Left forelimb (tissue), 1 donor: ENCODE measurements around the gene PTPRN.
"Not testable (repeated sequence)": the region's sequence is repeated elsewhere in the genome, so short reads cannot be mapped to it uniquely, and the experiment has no call there.

Experiments
- DNase-seq: peaks from one replicate; pipeline ENCODE4 v3.0.0-alpha.2; 2018; ENCODE audit warnings: low spot score

Gene PTPRN

DNA sequence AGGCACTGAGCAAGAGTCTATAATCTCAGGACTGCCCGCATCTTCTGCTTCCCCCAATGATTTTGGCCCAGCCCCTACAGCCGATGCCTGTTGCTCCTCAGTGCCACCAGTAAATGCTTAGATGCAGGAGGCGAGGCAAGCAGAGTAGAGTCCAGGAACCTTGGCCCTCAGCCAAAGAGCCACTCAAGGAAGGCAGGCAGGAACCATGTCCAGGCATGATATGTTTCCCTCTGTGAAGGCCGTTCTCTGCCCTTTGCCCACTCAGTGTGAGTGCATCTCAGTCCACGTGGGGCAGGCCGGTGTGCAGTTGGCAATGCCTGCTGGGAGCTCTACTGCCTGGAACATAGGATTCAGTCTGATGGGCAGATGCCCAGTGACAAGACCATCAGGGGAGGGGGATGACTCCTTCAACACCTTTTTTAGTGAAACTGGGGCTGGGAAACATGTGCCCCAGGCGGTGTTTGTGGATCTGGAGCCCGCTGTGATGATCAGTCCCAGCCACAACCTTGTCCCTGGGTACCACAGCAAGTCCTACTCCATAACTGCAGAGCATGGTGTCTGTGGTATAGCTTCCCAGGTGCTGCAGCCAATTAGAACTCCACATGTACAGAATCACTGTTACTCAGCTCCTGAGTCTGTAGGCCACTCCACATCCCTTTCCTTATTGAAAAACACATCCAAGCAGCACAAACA is 39.7 kb downstream of the PTPRN start:
- no peak for DNase-seq

DNA sequence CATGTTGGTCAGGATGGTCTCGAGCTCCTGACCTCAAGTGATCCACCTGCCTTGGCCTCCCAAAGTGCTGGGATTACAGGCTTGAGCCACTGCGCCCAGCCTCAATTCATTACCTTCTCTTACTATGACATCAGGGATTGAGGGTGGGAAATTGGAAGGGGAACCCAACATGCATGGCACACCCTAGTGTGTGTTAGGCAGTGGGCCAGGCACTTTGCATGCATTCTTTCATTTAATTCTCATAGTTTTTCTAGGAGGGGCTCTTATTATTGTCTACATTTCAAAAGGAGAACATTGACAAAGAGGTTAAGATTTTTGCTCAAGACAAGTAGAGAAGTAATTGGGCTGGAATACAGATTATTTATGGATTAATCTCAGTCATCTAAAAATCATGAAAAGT is 40.9 kb downstream of the PTPRN start:
- no peak for DNase-seq

DNA sequence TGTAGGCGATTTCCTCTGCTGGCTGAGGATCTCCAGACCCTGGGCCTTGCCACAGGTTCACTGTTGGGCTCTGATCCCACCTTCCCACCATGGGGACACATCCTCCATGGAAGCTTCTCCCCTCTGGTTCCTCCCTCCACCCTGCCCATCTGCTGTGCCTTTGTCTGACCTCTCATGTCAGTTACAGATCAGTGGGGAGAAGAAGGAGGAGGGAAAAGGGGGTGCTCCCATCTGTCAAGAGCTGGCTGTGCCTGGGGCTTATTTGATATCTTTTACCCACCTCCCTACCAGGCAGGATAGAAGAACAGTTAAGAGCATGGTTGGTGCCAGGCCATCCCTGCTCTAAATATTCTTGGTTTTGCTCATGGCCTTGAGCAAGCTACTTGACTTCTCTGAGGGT is 42.3 kb downstream of the PTPRN start:
- no peak for DNase-seq

DNA sequence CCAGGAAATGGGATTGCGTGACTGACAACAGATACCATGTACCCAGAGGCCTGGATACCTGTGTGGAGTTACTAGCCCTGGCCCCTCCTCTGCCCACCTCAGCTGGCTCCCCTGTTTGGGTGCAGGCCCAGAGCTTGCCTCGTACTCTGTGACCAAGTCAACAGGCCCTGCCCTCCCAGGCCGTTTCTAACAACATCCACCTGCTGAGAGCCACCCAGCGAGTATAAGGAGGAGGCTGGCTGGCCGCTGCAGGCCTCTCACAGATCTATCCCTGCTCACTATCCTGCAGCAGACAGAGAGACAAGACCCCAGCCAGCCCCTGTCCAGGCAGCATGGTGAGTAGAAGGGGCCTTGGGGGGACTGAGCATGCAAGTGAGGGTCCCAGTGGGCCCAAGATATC is 43.0 kb downstream of the PTPRN start:
- no peak for DNase-seq

DNA sequence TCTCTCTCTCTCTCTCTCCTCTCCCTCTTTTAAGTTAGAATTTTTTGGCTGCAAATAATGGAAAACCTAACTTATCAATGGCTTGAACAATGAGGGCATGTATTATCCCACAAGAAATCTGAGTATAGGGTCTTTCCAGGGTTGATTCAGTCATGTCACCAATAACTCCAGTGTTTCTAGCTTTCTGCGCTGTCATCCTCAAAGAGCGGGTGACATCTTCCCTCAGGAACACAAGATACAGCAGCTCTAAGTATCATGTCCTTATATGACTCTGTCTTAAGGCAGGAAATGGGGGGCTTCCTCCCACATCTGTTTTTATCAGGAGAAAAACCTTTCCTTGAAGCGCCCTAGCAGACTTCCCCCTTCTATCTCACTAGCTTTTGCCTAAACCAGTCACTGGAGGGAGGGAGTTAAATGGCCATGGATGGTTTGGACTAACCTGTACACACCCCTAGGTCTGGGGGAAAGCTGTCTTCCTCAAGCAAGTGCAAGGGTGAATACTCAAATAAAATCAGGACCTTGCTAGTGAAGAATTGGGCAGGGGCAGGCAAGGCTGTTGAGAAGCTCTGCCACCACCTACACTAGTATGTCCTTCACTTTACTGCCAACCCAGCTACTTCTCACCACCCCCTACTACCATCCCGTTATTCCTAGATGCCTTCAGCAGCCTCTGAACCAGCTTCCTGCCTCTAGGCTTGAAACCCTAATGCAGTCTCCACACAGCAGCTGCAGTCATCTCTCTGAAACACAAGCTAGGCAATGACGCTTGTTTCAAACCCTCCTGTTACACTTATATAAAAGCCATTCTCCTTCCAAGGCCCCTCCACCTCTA is 48.0 kb downstream of the PTPRN start:
- no peak for DNase-seq

GRCh38 chr2:219258942-219259341 is 50.3 kb downstream of the PTPRN start:
- DNase-seq, result not testable (repeated sequence)

GRCh38 chr2:219254590-219255201 is 54.5 kb downstream of the PTPRN start:
- no peak for DNase-seq

GRCh38 chr2:219253753-219254589 is 55.2 kb downstream of the PTPRN start, which contains the start of gene TUBA4A:
Gene TUBA4A (minus strand): TSS chr2:219253918. CDS start chr2:219253858, 60 bp downstream.
- no peak for DNase-seq

- DNase-seq, result no peak
Measured at GRCh38 chr2:219252900-219253752, 56.1 kb downstream of the PTPRN start, which contains the start of gene TUBA4B. Gene TUBA4B (plus strand): TSS chr2:219253243. CDS start chr2:219253408, 165 bp downstream.

DNA sequence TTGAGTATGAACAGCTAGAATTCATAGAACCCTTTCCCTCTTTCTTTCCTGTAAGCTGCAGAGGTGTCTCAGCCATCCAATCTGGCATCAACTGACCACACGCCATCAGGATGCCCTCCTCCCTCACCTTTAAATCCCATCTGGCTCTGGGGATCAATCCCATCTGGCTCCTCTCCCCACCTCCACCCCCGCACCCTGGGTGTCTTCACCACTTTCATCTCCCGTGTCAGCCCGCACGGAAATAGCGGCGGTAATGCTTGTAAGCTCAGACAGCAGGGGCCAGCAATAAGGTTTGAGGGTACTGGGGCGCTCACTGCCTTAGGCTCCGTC is 56.7 kb downstream of the PTPRN start:
- no peak for DNase-seq

- DNase-seq, result no peak
Measured at GRCh38 chr2:219252084-219252483, 57.1 kb downstream of the PTPRN start.

DNA sequence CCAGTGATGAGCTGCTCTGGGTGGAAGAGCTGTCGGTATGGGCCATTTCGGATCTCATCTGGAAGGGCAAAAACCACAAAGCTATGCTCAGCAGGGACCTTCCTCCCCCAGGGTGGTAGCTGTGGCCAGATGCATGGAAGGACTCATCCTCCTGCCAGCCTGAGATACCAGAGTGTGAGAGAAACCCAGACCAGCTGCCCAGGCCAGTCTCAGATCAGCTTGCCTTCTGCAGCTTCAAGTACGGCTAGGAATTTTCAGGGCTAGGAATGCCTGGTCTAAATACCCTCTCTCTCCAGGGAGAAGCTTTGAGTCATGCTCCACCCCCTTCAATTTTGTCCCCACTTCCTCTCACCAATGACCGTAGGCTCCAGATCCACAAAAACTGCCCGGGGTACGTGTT is 57.5 kb downstream of the PTPRN start:
- DNase-seq, result no peak

DNA sequence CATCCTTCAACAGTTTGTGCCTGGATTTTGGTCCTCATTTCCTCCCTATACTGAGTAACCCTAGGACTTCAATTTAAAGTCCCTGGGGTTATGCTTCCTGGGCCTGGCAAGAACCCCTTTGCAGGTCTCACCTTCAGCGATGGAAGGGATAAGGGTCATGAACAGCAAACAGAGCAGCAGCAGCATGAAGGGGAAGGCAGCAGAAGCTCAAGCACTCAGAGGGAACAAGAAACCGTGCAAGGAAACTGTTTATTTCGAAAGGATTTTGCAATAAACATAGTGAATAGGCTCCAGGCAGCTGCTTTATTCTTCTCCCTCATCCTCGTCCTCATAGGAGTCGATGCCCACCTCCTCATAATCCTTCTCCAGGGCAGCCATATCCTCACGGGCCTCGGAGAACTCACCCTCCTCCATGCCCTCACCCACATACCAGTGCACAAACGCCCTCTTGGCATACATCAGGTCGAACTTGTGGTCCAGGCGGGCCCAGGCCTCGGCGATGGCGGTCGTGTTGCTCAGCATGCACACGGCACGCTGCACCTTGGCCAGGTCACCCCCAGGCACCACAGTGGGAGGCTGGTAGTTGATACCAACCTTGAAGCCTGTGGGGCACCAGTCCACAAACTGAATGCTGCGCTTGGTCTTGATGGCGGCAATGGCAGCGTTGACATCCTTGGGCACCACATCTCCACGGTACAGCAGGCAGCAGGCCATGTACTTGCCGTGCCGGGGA is 59.0 kb downstream of the PTPRN start:
- no peak for DNase-seq

DNA sequence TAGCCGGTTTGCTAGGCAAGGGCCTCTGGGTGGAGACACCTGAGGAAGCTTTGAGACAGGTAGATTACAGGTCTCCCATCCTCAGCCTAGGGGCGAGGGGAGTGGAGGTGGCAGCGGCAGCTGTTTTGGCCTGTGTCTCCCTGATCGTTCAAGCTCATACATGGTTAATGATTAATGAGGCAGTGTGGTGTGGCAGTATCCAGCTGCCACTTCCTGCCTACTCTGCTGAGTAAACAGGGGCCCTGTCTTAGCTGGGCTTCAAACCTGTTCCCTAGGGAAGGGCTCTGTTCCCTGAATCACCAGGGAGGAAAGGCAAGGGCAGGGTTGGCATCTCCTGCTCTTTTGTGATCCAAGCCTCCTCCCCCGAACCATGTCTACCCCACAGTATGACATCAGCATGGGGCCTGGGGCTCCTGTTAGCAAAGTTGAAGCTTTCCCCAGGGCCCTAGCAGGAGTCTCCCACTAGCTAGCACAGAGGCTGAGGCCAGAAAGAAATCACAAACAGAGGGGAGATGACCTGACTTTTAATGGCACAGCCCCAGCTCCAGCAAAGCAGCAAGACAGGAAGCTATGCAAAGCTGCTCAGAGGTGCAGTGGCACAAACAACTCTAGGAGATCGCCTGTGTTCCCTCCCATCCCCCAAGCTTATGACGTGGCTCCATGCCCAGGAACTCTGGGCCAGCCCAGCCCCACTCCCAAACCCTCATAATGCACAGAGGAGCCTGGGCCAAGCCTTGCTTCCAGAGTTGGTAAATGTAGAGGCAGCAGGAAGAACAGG is 59.8 kb downstream of the PTPRN start:
- no peak for DNase-seq

DNA sequence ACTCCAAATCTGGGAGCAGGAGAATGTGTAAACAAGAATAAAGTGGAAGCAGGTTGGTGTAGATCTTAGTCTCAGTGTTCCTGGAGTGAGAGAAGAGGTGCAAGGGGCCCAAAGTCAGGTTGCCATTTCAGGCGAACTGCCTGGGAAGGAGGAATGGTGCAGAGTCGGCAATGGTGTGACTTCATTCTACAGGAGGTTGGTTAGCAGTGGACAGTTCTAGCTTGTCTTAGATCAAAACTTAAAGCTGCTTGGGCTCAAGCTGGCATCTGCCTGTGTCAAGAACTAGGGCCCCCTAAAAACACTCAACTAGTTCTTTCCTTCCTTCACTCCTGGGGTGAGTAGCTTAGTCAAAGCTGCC is 60.4 kb downstream of the PTPRN start:
- DNase-seq, result no peak

DNA sequence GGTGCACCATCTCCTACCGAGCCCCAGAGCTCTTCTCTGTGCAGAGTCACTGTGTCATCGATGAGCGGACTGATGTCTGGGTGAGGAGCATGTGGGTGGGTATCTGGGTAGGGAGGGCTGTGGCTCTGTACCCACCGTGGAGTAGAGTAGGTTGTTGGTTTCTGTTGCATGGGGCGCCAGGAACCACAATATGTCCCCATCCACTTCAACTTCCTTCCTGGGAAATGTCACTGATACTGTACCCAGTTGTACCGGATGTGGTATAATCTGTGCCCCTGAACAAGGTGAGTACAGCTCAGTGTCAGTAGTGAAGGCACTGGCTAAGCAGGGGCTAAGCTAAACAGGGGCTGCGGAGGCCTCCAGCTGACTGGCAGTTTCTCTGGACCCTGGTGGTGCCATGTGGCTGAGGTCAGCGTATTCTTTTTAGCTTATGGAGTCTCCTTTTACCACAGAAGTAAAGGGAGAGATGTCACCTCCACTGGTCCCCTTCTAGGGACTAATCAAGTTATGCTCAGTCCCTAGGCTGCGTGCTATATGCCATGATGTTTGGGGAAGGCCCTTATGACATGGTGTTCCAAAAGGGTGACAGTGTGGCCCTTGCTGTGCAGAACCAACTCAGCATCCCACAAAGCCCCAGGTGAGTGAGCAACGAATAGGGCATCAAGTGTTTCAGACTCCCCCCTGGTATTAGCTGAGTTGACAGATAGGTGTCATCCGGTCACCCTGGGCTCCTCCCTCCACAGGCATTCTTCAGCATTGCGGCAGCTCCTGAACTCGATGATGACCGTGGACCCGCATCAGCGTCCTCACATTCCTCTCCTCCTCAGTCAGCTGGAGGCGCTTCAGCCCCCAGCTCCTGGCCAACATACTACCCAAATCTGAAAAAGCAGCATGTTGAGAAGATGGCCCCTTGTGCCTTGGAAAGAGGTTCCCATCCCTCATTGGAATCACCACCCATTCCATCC is 61.2 kb downstream of the PTPRN start:
- no peak for DNase-seq

DNA sequence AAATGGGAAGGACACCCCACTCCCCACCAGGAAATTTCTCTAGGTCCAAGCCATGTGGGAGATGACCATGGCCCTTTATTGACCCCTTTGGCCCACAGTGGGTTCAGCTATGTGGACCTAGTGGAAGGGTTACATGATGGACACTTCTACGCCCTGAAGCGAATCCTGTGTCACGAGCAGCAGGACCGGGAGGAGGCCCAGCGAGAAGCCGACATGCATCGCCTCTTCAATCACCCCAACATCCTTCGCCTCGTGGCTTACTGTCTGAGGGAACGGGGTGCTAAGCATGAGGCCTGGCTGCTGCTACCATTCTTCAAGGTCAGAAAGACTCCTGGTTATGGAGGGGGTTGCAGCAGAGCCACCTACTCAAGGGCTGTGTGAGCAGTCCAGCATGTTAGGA is 62.6 kb downstream of the PTPRN start:
- DNase-seq, result no peak

GRCh38 chr2:219245899-219246230 is 63.3 kb downstream of the PTPRN start:
- DNase-seq, result no peak
